RPMI7951 (cell line): ENCODE data around the gene AP2A2. TPM values are rescaled to one million over a fixed set of nuclear protein-coding genes. Genes with fewer than 3 reads are reported as not detected.
"Not testable (repeated sequence)": the region's sequence is repeated elsewhere in the genome, so short reads cannot be mapped to it uniquely, and the experiment has no call there.

Experiments used
- DNase-seq: peaks from one replicate; pipeline ENCODE4 v3.0.0-alpha.2; 2012; ENCODE audit warnings: low read depth
- total RNA-seq: library from RNA; depleted of rRNA; stranded (reverse); fragments of >200 nt; shearing (Covaris generic); gene quantifications from 2 replicates; pipeline ENCODE4 v1.2.3, GENCODE V29; 2014

The AP2A2 gene
- total RNA-seq, 1 experiment from 2014 or later, result 28.4 TPM

- no peak for DNase-seq
Observed at GRCh38 chr11:954392-955153, 28.9 kb downstream of the AP2A2 start.

- no peak for DNase-seq
Observed at GRCh38 chr11:955154-956063, 29.7 kb downstream of the AP2A2 start.

GRCh38 chr11:957212-957920 is 31.7 kb downstream of the AP2A2 start:
- no peak for DNase-seq

GRCh38 chr11:958101-958500 is 32.4 kb downstream of the AP2A2 start:
- DNase-seq, result no peak

GRCh38 chr11:959027-959426 is 33.4 kb downstream of the AP2A2 start:
- no peak for DNase-seq

- DNase-seq, result no peak
Observed at GRCh38 chr11:959608-960007, 33.9 kb downstream of the AP2A2 start.

- not testable (repeated sequence) for DNase-seq
Observed at GRCh38 chr11:961310-961920, 35.7 kb downstream of the AP2A2 start.

- DNase-seq, result no peak
Observed at GRCh38 chr11:961921-962320, 36.3 kb downstream of the AP2A2 start.

GRCh38 chr11:962688-963087 is 37.0 kb downstream of the AP2A2 start:
- no peak for DNase-seq

GRCh38 chr11:963852-964251 is 38.2 kb downstream of the AP2A2 start:
- no peak for DNase-seq

- DNase-seq, result no peak
Observed at GRCh38 chr11:965206-965775, 39.6 kb downstream of the AP2A2 start.

- DNase-seq, result no peak
Observed at GRCh38 chr11:967995-968751, 42.5 kb downstream of the AP2A2 start.

- DNase-seq, result no peak
Observed at GRCh38 chr11:968822-969221, 43.2 kb downstream of the AP2A2 start.

- DNase-seq, result no peak
Observed at GRCh38 chr11:969651-970205, 44.1 kb downstream of the AP2A2 start.

GRCh38 chr11:970319-970871 is 44.7 kb downstream of the AP2A2 start:
- DNase-seq, result no peak

- DNase-seq, result no peak
Observed at GRCh38 chr11:971092-971690, 45.5 kb downstream of the AP2A2 start.

- DNase-seq, result no peak
Observed at GRCh38 chr11:971731-972365, 46.2 kb downstream of the AP2A2 start.

- DNase-seq, result no peak
Observed at GRCh38 chr11:972523-973211, 47.0 kb downstream of the AP2A2 start.

- DNase-seq, result no peak
Observed at GRCh38 chr11:973237-973636, 47.6 kb downstream of the AP2A2 start.
